HG03558 (cell line): ENCODE measurements around the gene PPY.
"Not testable (repeated sequence)": the region's sequence is repeated elsewhere in the genome, so short reads cannot be mapped to it uniquely, and the experiment has no call there.

Experiments
- ATAC-seq: cut with Tn5 transposase; IDR thresholded peaks from one replicate; pipeline ENCODE4 v1.9.1; 2021; ENCODE audit warnings: moderate number of reproducible peaks; ENCODE audit not compliant: unreplicated experiment; ENCODE audit errors: extremely low read depth

The PPY gene

GRCh38 chr17:43907998-43908721 lies 34.1 kb downstream of the PPY start:
- no peak for ATAC-seq

GRCh38 chr17:43907425-43907981 lies 34.8 kb downstream of the PPY start, which contains the start of gene MPP2:
TSS of gene MPP2 (minus strand) at chr17:43907536. CDS start at chr17:43904460, 3,076 bp downstream.
- no peak for ATAC-seq

DNA sequence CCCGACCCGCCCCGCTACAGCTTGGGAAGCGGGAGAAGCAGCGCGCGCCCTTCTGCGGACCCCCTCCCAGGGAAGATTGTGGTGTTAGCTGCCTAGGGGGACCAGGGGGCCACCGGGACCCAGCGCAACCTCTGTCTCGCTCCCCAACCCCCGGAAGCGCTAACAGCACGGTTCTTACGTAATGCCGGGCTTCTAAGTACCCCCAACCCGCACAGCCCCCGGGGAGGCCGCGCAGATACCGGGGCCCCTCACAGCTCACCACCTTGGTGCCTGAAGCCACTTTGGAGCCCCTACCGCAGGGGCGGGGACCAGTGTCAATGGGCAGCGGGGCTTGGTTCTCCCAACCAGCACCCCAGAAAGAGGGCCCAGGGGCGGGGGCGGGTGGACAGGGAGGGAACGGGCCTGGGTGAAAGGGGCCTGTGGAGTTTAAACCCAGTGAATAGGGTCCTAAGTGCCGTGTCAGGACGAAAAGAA lies 35.3 kb downstream of the PPY start:
- no peak for ATAC-seq

DNA sequence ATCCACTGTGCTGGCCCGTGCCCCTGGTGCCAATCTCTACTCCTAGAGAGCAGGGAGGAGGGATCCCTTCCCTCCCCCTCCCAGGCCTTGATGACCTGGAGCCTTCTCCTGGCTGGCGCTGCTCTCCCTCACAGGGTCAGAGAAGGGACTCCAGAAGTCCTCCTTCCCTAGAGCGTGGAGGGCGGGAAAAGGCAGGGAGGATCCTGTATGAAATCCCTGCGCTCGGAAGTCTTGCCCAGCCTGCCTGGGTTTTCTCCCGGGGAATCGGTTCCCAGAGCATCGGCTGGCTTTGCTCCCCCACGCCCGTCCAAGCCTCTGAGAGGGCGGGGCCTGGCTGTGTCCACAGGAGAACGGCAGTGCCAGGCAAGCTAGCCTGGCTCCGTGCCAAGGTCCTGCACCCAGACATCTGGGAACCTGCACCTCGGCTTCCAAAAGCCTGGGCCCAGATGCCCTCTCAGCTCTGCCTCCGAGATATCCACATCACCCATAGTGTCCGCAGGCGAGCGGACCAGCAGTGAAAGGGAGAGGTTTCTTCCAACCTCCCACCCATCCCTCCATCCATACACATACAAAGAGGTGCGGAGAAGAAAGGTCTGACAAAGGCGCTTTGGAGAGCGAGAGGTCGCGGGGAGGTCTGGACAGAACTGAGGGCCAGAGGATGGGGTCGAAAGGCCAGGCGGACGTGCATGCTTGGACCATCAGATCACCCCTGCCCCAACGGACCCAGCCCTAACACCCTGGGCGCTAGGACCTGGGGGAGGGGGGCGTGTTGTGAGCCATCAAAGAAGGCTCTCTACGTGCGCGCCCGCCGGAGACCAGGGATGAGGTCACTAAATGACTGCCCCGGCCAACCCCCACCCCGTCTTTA lies 36.1 kb downstream of the PPY start:
- no peak for ATAC-seq

DNA sequence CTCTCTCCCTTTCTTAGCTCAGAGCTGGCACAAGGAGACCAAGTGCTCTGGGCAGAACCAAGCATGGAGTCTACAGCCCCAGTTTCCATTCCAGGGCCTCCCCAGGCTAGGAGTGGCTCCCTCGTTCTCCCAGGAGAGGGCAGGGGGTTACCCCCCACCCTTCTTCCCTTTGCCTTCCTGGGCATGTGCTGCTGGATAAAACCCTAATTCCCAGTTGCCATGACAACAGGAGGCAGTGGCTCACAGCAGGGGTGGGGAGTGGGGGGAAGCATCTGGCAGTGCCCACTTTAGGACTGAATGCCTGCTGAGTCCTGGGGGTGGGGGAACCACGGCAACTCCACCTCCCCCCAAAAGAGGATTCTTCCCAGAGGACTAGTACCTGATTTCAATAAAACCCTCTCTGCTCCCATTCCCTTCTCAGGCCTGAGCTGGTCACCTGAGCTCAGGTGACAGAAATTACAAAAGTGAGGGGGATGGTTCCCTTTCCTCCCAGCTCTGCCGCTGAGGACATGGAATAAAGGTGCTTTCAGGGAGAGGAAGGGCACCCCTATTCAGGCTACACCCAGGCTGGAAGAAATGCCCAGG lies 36.8 kb downstream of the PPY start:
- ATAC-seq = no peak

GRCh38 chr17:43901861-43902589 lies 40.3 kb downstream of the PPY start:
- no peak for ATAC-seq

DNA sequence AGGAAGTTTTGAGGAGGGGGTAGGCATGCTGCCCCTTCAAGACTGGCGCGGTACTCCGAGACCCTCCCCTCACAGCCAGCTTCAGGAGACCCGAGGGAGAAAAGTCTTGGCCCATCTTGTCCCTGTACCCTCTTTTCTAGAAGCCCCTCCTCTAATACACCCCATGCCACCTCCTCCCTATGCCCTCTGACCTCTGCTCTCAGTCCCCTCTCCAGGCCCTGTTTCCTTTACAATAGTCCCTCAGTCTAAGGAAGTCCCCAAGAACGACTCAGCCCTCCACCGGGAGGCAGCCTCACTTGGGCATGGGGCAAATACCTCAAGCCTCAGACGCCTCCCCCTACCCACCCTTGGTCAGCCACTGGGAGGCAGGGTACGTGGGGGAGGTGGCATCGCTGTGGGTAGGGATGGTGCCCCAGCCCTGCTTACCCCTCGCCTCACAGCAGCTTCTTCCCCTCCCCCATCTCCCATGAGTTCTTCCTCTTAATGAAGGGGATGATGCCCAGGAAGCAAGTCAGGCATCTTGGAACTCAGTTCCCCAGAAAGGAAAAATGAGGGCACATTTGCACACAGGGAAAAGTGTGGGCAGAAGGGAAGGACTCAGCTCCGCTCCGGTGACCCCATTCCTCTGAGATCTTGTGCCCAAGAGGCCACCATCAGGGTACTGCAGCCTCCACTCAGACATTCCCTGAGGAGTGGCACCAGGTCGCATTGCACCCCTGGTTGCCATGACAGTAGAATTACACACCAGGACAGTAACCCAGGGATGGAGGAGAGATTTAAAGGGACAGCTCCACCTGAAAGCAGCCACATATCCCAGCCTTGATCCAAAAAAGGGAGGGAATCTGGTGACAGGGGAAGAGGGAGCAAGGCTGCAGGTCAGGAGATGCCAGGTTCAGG lies 41.2 kb downstream of the PPY start:
- no peak for ATAC-seq

DNA sequence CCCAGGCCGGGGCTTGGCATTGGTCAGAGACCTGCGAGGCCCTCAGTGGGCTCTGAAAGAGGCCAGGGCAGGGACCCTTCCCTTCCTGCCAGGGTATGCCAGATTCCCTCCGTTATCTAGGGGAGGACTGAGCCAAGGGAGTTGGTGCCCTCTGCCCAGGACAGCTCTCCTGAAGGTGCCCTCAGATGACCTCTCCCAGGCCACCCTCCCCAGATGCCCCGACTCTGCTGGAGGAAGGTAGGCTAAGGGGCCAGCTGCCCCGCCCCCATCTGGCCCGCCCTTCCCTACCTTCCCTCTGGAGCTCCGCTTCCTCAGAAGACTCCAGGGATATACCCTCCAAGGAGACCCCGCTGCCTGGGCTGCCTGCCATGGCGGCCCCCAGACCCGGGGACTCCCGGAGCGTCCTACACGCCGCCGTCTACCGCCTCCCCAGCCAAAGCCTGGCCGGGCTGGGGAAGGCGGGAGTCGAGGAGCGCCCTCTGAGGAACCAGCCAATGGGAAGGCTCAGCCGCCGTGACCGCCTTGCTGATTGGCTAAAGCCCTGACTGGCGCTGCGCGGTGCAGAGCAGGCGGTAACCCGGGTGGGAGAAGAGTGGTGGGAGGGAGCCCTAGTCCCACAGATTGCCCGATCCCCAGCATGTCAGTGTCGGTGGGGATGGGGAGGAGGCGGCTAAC lies 42.0 kb downstream of the PPY start:
- no peak for ATAC-seq

DNA sequence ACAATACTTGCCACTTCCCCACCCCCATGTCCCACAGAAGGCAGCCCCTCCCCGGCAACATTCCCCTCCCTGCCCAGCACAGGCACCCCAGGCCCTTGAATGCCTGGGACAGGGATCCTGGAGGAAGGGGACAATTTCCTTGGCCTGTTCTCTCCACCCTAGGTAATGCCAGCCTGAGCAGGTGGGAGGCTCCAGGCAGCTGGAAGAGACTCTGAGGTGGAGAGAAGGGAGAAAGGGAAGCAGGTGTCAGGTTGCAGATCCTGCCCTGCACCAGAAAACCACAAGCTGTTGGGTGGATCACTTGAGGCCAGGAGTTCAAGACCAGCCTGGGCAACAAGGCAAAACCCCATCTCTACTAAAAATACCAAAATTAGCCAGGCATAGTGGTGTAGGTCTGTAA lies 43.8 kb downstream of the PPY start:
- ATAC-seq = no peak

DNA sequence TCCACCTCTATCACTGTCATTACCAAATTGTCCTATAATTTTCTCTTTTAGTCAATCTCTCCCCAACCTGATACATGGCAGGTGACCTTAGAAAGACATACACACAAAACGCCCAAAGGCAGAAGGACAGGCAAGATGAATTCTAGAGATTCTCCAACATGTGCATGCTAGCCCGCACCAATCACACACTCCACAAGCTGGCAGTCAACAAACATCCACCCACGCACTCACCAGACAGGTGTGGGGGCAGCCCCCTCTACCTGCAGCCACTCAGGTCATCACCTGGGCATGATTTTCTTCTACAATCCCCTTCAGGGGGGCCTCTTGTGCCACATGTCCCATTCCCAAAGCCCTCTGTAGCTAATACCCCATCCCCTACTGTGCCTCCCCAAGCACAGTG lies 44.4 kb downstream of the PPY start:
- no peak for ATAC-seq

- not testable (repeated sequence) for ATAC-seq
Observed at GRCh38 chr17:43894494-43894893, 47.8 kb downstream of the PPY start.

DNA sequence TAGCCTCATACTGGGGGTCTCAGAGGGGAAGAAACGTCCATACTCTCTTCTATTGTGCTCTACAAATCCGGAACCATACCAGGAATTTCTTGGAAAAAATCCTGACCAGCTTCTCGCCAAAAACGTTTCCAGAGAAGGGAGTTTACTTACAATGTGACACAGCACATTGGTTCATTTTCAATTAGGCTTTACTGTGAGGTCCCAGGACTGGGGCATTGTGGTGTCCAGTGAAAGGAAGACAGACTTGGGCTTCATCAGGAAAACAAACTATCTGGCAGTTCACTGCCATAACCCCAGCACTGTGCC lies 49.7 kb downstream of the PPY start:
- ATAC-seq = no peak

DNA sequence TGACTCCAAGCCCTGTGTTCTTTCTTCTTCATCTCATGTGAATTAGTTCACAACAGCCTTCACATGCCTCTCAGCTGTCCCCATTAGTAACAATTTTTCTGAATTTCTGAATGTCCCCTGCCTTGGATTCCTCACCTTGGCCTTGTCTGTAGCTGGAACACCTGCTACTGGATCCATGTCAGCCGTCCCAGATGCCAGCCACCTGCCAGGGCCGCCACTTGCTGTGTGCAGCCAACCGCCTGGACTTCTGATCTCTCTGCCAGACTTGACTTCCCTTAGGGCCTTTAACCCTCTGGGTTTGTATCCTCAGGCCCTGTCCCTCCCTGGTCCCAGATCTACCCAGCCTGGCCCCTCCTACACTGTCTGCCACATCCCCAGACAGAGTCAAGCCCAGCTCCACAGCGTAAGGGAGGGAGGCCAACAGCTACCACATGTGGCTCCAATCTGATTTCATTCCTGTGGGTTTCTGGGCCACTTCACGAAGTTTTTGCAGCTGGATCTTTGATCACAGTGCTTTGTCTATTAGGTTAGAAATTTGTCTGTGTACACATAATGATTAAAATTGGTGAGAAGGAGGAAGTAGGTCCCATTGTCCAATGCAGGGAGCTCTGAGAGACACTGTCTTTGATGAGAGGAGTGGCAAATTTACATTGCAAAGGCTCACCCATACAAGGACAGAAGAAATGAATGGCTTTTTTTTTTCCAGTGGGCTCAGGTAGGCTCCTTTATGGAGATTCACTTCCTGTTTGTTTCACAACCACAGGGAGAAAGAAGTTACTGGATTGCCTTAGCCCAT lies 50.2 kb downstream of the PPY start:
- ATAC-seq = no peak
